Sigmoid colon (tissue), 4 donors: ENCODE data around the gene TRMT112.

Experiments used
- POLR2AphosphoS5 ChIP-seq, 4 donors: sonication (generic); formaldehyde crosslinking; IDR thresholded peaks; one replicate each; pipeline ENCODE4 v1.6.1; 2017; ENCODE audit warnings: antibody characterized with exemption in 4 of 4
- TF ChIP-seq, protein P1 (sequence below), 4 experiments: fragments of 450-650 bp in 3 of 4; fragments of 200-600 bp in 1 of 4; IDR thresholded peaks; one replicate each; pipeline ENCODE4 v1.5.1; 2016 to 2019; ENCODE audit warnings: antibody characterized with exemption in 4 of 4, mild to moderate bottlenecking in 3 of 4, moderate library complexity in 2 of 4

DNA sequence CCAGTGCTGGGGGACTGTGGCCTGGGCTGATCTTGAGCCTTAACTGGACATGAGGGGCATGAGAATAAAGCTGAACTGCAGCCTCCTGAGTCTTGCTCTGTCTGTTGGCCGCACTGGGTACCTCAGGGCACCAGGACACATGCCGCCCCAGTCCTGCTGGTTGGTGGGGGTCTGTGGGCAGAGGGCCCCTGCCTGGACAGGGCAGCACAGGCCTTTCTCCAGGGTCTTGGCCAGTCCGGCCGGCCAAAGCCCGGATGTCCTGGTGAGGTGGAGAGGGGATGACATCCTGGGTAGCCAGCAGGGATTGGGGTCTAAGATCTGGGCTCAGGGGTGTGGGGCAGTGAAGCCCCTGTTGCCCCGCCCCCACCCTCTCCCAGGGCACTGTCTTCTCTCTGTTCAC lies 40.1 kb upstream of the TRMT112 start:
- TF ChIP-seq, protein P1, sequence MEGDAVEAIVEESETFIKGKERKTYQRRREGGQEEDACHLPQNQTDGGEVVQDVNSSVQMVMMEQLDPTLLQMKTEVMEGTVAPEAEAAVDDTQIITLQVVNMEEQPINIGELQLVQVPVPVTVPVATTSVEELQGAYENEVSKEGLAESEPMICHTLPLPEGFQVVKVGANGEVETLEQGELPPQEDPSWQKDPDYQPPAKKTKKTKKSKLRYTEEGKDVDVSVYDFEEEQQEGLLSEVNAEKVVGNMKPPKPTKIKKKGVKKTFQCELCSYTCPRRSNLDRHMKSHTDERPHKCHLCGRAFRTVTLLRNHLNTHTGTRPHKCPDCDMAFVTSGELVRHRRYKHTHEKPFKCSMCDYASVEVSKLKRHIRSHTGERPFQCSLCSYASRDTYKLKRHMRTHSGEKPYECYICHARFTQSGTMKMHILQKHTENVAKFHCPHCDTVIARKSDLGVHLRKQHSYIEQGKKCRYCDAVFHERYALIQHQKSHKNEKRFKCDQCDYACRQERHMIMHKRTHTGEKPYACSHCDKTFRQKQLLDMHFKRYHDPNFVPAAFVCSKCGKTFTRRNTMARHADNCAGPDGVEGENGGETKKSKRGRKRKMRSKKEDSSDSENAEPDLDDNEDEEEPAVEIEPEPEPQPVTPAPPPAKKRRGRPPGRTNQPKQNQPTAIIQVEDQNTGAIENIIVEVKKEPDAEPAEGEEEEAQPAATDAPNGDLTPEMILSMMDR (IDR thresholded peaks at IDR 0.05) = no peak
- TF ChIP-seq POLR2AphosphoS5 (IDR thresholded peaks at IDR 0.05) = no peak
